GM12874 (cell line): Measurements from ENCODE around the gene SRC.

Experiments
- CTCF ChIP-seq: IDR thresholded peaks from 2 replicates; pipeline ENCODE4 v1.5.1; 2011; ENCODE audit warnings: low read depth, mild to moderate bottlenecking, control low read depth, low read length, moderate library complexity; ENCODE audit not compliant: insufficient read depth

SRC gene

GRCh38 chr20:37361336-37361735, 15.4 kb downstream of the SRC start:
- no peak for TF ChIP-seq CTCF

GRCh38 chr20:37362231-37362792, 16.4 kb downstream of the SRC start:
- TF ChIP-seq CTCF: no peak

- TF ChIP-seq CTCF: no peak
Measured at GRCh38 chr20:37362821-37363220, 16.9 kb downstream of the SRC start.

- TF ChIP-seq CTCF: no peak
Measured at GRCh38 chr20:37363221-37364012, 17.5 kb downstream of the SRC start.

- TF ChIP-seq CTCF: no peak
Measured at GRCh38 chr20:37364013-37364926, 18.3 kb downstream of the SRC start.

- TF ChIP-seq CTCF: no peak
Measured at GRCh38 chr20:37364927-37365272, 19.0 kb downstream of the SRC start.
